SKM-1 (cell line): ENCODE results near the gene PPP1R16B.
"Not testable (repeated sequence)": the region's sequence is repeated elsewhere in the genome, so short reads cannot be mapped to it uniquely, and the experiment has no call there.

Source experiments
- DNase-seq: peaks from one replicate; lab custom pipeline; 2025; ENCODE audit not compliant: unreplicated experiment; lab: John Stamatoyannopoulos, UW

PPP1R16B gene

GRCh38 chr20:38791291-38791690 lies 14.2 kb upstream of the PPP1R16B start:
- DNase-seq: no peak

- DNase-seq: no peak
Observed at GRCh38 chr20:38791940-38792339, 13.6 kb upstream of the PPP1R16B start.

- DNase-seq: not testable (repeated sequence)
Observed at GRCh38 chr20:38794057-38794456, 11.4 kb upstream of the PPP1R16B start.

- peak; percentile 45 for DNase-seq
Observed at GRCh38 chr20:38798266-38798665, 7.2 kb upstream of the PPP1R16B start.

- peak; percentile 93 for DNase-seq
Observed at GRCh38 chr20:38799203-38799602, 6.3 kb upstream of the PPP1R16B start.

- no peak for DNase-seq
Observed at GRCh38 chr20:38800882-38801281, 4.6 kb upstream of the PPP1R16B start.

GRCh38 chr20:38804221-38804620 lies 1.3 kb upstream of the PPP1R16B start:
- no peak for DNase-seq

GRCh38 chr20:38804682-38805501 lies 605 bp upstream of the PPP1R16B start:
- peak; percentile 54 for DNase-seq

GRCh38 chr20:38805958-38806854 lies 709 bp downstream of the PPP1R16B start:
- DNase-seq: no peak

- no peak for DNase-seq
Observed at GRCh38 chr20:38806855-38807655, 1.6 kb downstream of the PPP1R16B start.

GRCh38 chr20:38809942-38810341 lies 4.4 kb downstream of the PPP1R16B start:
- DNase-seq: no peak

- peak; percentile 23 for DNase-seq
Observed at GRCh38 chr20:38810926-38811630, 5.6 kb downstream of the PPP1R16B start.

GRCh38 chr20:38811769-38812168 lies 6.3 kb downstream of the PPP1R16B start:
- DNase-seq: no peak

GRCh38 chr20:38812182-38812581 lies 6.7 kb downstream of the PPP1R16B start:
- DNase-seq: no peak

- no peak for DNase-seq
Observed at GRCh38 chr20:38812709-38813573, 7.4 kb downstream of the PPP1R16B start.

- DNase-seq: not testable (repeated sequence)
Observed at GRCh38 chr20:38813574-38813962, 8.1 kb downstream of the PPP1R16B start.

- no peak for DNase-seq
Observed at GRCh38 chr20:38815446-38815845, 9.9 kb downstream of the PPP1R16B start.

GRCh38 chr20:38818113-38819065 lies 12.9 kb downstream of the PPP1R16B start:
- DNase-seq: no peak

GRCh38 chr20:38825571-38825900 lies 20.0 kb downstream of the PPP1R16B start:
- DNase-seq: no peak
